ENCODE measurements around the gene MSS51.

Gene MSS51

DNA sequence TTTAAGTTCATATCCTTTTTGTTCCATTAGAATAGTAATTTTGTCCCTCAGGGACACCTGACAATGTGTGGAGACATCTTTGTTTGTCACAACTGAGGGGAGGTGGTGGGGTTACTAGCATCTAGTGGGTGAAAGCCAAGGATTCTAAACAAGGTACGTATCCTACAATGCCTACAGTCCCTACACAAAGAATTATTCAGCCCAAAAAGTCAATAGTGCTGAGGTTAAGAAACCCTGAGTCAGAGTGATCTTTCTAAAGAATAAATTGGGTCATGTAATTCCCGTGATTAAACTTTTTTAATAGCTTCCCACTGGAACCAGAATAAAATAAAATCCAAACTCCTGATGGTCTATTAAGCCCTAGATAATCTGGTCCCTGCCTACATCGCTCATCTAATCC, 16.8 kb downstream of the MSS51 start:
- H3K36me3 ChIP-seq (ENCODE audit: control insufficient read depth in 1 of 2, insufficient read depth in 2 of 2, low read length in 2 of 2), result no peaks in the 10 kb centered on the region
- H2AFZ ChIP-seq (ENCODE audit: insufficient read depth, low read length, poor library complexity), result no peak overlapping the region
- peaks cover 10% of the 10 kb centered on the region for H3K79me2 ChIP-seq (ENCODE audit: control insufficient read depth, insufficient read depth, low read length, poor library complexity)
- no peak overlapping the region for H3K4me3 ChIP-seq (ENCODE audit: low read depth, low read length)
- H3K4ac ChIP-seq (ENCODE audit: low read depth, low read length), result no peak overlapping the region
- no peak overlapping the region for H3K9ac ChIP-seq (ENCODE audit: low read length)
- H3K4me2 ChIP-seq (ENCODE audit: low read length), result no peak overlapping the region
- no CpG with 5 or more reads among the region's 3 CpGs for WGBS (ENCODE audit: extremely low coverage, insufficient coverage, insufficient read length)
- H2BK5ac ChIP-seq (ENCODE audit: low read depth, low read length, poor library complexity), result no peak overlapping the region
- no peak overlapping the region for H4K12ac ChIP-seq (ENCODE audit: low read depth, low read length)
- H3K79me1 ChIP-seq (ENCODE audit: low read length), result peaks cover 10% of the 10 kb centered on the region
- H3K9me3 ChIP-seq (ENCODE audit: insufficient read depth, low read depth, low read length), result no peaks in the 10 kb centered on the region
- no peak overlapping the region for H2BK12ac ChIP-seq (ENCODE audit: low read length)
- no peak overlapping the region for H2BK120ac ChIP-seq (ENCODE audit: insufficient read depth, low read length, poor library complexity)
- H4K91ac ChIP-seq (ENCODE audit: low read depth, low read length), result no peak overlapping the region
- DNase-seq, result no peak
- no peak overlapping the region for H4K8ac ChIP-seq (ENCODE audit: low read depth, low read length)
- no peaks in the 10 kb centered on the region for H3K27me3 ChIP-seq (ENCODE audit: insufficient read depth, low read length)
- no peak overlapping the region for H2AK5ac ChIP-seq (ENCODE audit: low read length)
- peaks cover 3 to 5% of the 10 kb centered on the region in 2 experiments for H3K4me1 ChIP-seq (ENCODE audit: control insufficient read depth in 1 of 2, insufficient read depth in 2 of 2, low read length in 2 of 2)
- H3K18ac ChIP-seq (ENCODE audit: low read length), result no peak overlapping the region
- H3K27ac ChIP-seq (ENCODE audit: low read depth, low read length), result no peak overlapping the region
- no peak overlapping the region for H3K23ac ChIP-seq (ENCODE audit: low read length)
- no peak overlapping the region for H3K14ac ChIP-seq (ENCODE audit: low read length)

GRCh38 chr10:73414230-73414945, 19.0 kb downstream of the MSS51 start:
- Histone ChIP-seq H4K8ac (ENCODE audit: low read depth, low read length) (peak overlapping the region; percentile 48), H2BK5ac (ENCODE audit: low read depth, low read length, poor library complexity) (no peak overlapping the region), H3K4me2 (ENCODE audit: low read length) (peak overlapping the region; percentile 68), H2AFZ (ENCODE audit: insufficient read depth, low read length, poor library complexity) (peak overlapping the region; percentile 87), H2BK120ac (ENCODE audit: insufficient read depth, low read length, poor library complexity) (no peak overlapping the region), H3K36me3 (ENCODE audit: control insufficient read depth in 1 of 2, insufficient read depth in 2 of 2, low read length in 2 of 2) (no peaks in the 10 kb centered on the region), H4K91ac (ENCODE audit: low read depth, low read length) (peak overlapping the region; percentile 60), H3K4ac (ENCODE audit: low read depth, low read length) (no peak overlapping the region), H3K4me1 (ENCODE audit: control insufficient read depth in 1 of 2, insufficient read depth in 2 of 2, low read length in 2 of 2) (peaks cover 3 to 5% of the 10 kb centered on the region in 2 experiments), H4K12ac (ENCODE audit: low read depth, low read length) (peak overlapping the region; percentile 63), H3K14ac (ENCODE audit: low read length) (no peak overlapping the region), H3K18ac (ENCODE audit: low read length) (no peak overlapping the region), H3K79me2 (ENCODE audit: control insufficient read depth, insufficient read depth, low read length, poor library complexity) (peaks cover 10% of the 10 kb centered on the region), H3K23ac (ENCODE audit: low read length) (no peak overlapping the region), H2AK5ac (ENCODE audit: low read length) (no peak overlapping the region), H2BK12ac (ENCODE audit: low read length) (no peak overlapping the region), H3K79me1 (ENCODE audit: low read length) (peaks cover 10% of the 10 kb centered on the region), H3K4me3 (ENCODE audit: low read depth, low read length) (peak overlapping the region; percentile 99), H3K27me3 (ENCODE audit: insufficient read depth, low read length) (no peaks in the 10 kb centered on the region), H3K27ac (ENCODE audit: low read depth, low read length) (no peak overlapping the region), H3K9me3 (ENCODE audit: insufficient read depth, low read depth, low read length) (no peaks in the 10 kb centered on the region), H3K9ac (ENCODE audit: low read length) (peak overlapping the region; percentile 97)
- no CpG with 5 or more reads among the region's 17 CpGs for WGBS (ENCODE audit: extremely low coverage, insufficient coverage, insufficient read length)
- DNase-seq, result peak; percentile 12 to 26

DNA sequence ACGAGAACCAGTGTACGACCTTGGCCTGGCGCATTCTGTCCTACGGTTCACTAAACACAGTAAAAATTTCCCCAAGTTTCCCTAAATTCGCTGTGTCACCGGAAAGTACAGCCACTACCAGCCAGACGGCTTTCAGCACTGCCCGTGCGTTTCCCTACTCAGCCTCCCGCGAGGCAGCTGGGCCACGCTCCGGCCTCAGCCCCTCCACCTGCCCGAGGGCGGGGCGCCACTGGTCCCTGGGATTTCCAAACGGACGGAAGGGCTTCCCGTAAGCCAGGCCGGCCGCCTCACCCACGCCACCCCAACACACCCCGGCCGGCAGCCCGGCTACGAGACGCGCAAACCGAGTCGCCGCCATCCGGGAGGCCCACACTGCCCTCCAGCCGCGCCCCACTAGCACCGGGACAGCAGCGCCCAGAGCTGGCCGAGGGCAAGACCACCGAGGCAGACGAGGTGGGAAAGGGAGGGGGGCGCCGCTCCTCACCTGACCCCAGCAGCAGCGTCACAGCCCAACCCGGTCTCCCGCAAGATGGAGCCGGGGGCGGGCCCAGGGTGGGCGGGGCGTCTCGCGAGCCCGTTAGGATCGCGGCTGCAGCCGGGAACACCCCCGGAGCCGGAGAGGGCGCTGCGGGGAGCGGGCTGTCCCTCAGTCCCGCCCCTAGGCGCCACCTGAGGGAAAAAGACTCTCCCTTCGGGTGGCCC, 19.7 kb downstream of the MSS51 start, which contains the start of gene ANXA7:
Gene ANXA7, minus strand, starts transcription at position 531 of the 702 bp plus-strand sequence. CDS start 13,202 bp downstream, outside the sequence.
- H3K4me3 ChIP-seq (ENCODE audit: low read depth, low read length), result peak within 1 kb of the TSS; percentile 99
- WGBS (ENCODE audit: extremely low coverage, insufficient coverage, insufficient read length), result no CpG with 5 or more reads among the region's 62 CpGs
- peak within 1 kb of the TSS; percentile 96 for H3K14ac ChIP-seq (ENCODE audit: low read length)
- H2AK5ac ChIP-seq (ENCODE audit: low read length), result peak within 1 kb of the TSS; percentile 39
- peak within 1 kb of the TSS; percentile 93 for H3K4ac ChIP-seq (ENCODE audit: low read depth, low read length)
- H2AFZ ChIP-seq (ENCODE audit: insufficient read depth, low read length, poor library complexity), result peak within 1 kb of the TSS; percentile 98
- no peak within 1 kb of the TSS for H3K23ac ChIP-seq (ENCODE audit: low read length)
- no peaks in the 10 kb centered on the region for H3K27me3 ChIP-seq (ENCODE audit: insufficient read depth, low read length)
- peaks cover 10% of the 10 kb centered on the region for H3K79me2 ChIP-seq (ENCODE audit: control insufficient read depth, insufficient read depth, low read length, poor library complexity)
- peak; percentile 88 to 92 for DNase-seq
- H3K4me2 ChIP-seq (ENCODE audit: low read length), result peak within 1 kb of the TSS; percentile 68
- peaks cover 10% of the 10 kb centered on the region for H3K79me1 ChIP-seq (ENCODE audit: low read length)
- H3K18ac ChIP-seq (ENCODE audit: low read length), result peak within 1 kb of the TSS; percentile 98
- peak within 1 kb of the TSS; percentile 88 for H4K12ac ChIP-seq (ENCODE audit: low read depth, low read length)
- H3K4me1 ChIP-seq (ENCODE audit: control insufficient read depth in 1 of 2, insufficient read depth in 2 of 2, low read length in 2 of 2), result peaks cover 3 to 5% of the 10 kb centered on the region in 2 experiments
- peak within 1 kb of the TSS; percentile 91 for H4K91ac ChIP-seq (ENCODE audit: low read depth, low read length)
- no peaks in the 10 kb centered on the region for H3K36me3 ChIP-seq (ENCODE audit: control insufficient read depth in 1 of 2, insufficient read depth in 2 of 2, low read length in 2 of 2)
- H2BK120ac ChIP-seq (ENCODE audit: insufficient read depth, low read length, poor library complexity), result peak within 1 kb of the TSS; percentile 97
- H4K8ac ChIP-seq (ENCODE audit: low read depth, low read length), result peak within 1 kb of the TSS; percentile 99
- peak within 1 kb of the TSS; percentile 93 for H2BK5ac ChIP-seq (ENCODE audit: low read depth, low read length, poor library complexity)
- H3K9me3 ChIP-seq (ENCODE audit: insufficient read depth, low read depth, low read length), result no peaks in the 10 kb centered on the region
- peak within 1 kb of the TSS; percentile 32 for H2BK12ac ChIP-seq (ENCODE audit: low read length)
- peak within 1 kb of the TSS; percentile 97 for H3K9ac ChIP-seq (ENCODE audit: low read length)
- peak within 1 kb of the TSS; percentile 89 for H3K27ac ChIP-seq (ENCODE audit: low read depth, low read length)

GRCh38 chr10:73413108-73413527, 20.2 kb downstream of the MSS51 start:
- peak overlapping the region; percentile 29 for H3K18ac ChIP-seq (ENCODE audit: low read length)
- no CpG with 5 or more reads among the region's 9 CpGs for WGBS (ENCODE audit: extremely low coverage, insufficient coverage, insufficient read length)
- peaks cover 10% of the 10 kb centered on the region for H3K79me2 ChIP-seq (ENCODE audit: control insufficient read depth, insufficient read depth, low read length, poor library complexity)

More at GRCh38 chr10:73413108-73413527, 20.2 kb downstream of the MSS51 start:
- Histone ChIP-seq H3K4ac (ENCODE audit: low read depth, low read length) (peak overlapping the region; percentile 54), H2BK120ac (ENCODE audit: insufficient read depth, low read length, poor library complexity) (peak overlapping the region; percentile 97), H3K4me2 (ENCODE audit: low read length) (peak overlapping the region; percentile 68), H3K14ac (ENCODE audit: low read length) (peak overlapping the region; percentile 96), H3K79me1 (ENCODE audit: low read length) (peaks cover 10% of the 10 kb centered on the region), H3K9me3 (ENCODE audit: insufficient read depth, low read depth, low read length) (no peaks in the 10 kb centered on the region), H4K91ac (ENCODE audit: low read depth, low read length) (peak overlapping the region; percentile 91), H3K4me3 (ENCODE audit: low read depth, low read length) (peak overlapping the region; percentile 99), H4K12ac (ENCODE audit: low read depth, low read length) (peak overlapping the region; percentile 88), H3K27ac (ENCODE audit: low read depth, low read length) (peak overlapping the region; percentile 89), H3K4me1 (ENCODE audit: control insufficient read depth in 1 of 2, insufficient read depth in 2 of 2, low read length in 2 of 2) (peaks cover 3 to 5% of the 10 kb centered on the region in 2 experiments), H3K27me3 (ENCODE audit: insufficient read depth, low read length) (no peaks in the 10 kb centered on the region), H3K23ac (ENCODE audit: low read length) (no peak overlapping the region), H2BK12ac (ENCODE audit: low read length) (no peak overlapping the region), H3K36me3 (ENCODE audit: control insufficient read depth in 1 of 2, insufficient read depth in 2 of 2, low read length in 2 of 2) (no peaks in the 10 kb centered on the region), H2AK5ac (ENCODE audit: low read length) (peak overlapping the region; percentile 39), H4K8ac (ENCODE audit: low read depth, low read length) (peak overlapping the region; percentile 99), H2AFZ (ENCODE audit: insufficient read depth, low read length, poor library complexity) (peak overlapping the region; percentile 98), H3K9ac (ENCODE audit: low read length) (peak overlapping the region; percentile 95), H2BK5ac (ENCODE audit: low read depth, low read length, poor library complexity) (peak overlapping the region; percentile 93)
- peak in 1 of 2 donors; percentile 73 for DNase-seq

All from trophoblast cell (in vitro differentiated cells and primary cell).